Endothelial cell of umbilical vein (primary cell): ENCODE data around the gene RASL10B. TPM values are rescaled to one million over a fixed set of nuclear protein-coding genes. Genes with fewer than 3 reads are reported as not detected.

Experiments
- BruUV-seq: library from RNA; stranded (reverse); fragments of 400-500 nt; replicated peaks from 2 replicates; lab custom pipeline; 2021; lab: Mats Ljungman, UMichigan
- CTCF ChIA-PET: fragments of 300-600, 350-600 bp; sonication (Branson Sonifier 250); formaldehyde crosslinking; loops from one replicate; lab custom pipeline; 2021; ENCODE audit warnings: antibody characterized with exemption, inconsistent platforms; lab: Charles Lee
- POLR2A ChIA-PET: fragments of 300-600, 350-600 bp; sonication (Branson Sonifier 250); formaldehyde crosslinking; loops from one replicate; lab custom pipeline; 2021; ENCODE audit warnings: antibody characterized with exemption, inconsistent platforms; lab: Charles Lee
- DNase-seq: peaks from one replicate; pipeline ENCODE4 v3.0.0-alpha.2; 2011; ENCODE audit warnings: low read depth, low spot score
- FAIRE-seq: peaks from 2 replicates; lab custom pipeline; 2011; peaks lifted over from hg19 to GRCh38; lab: Jason Lieb, UNC
- H2AFZ ChIP-seq: 2 replicates; pipeline ENCODE4 v1.6.0; 2012; ENCODE audit warnings: low read depth, low read length, control low read depth, inconsistent platforms
- H3K27ac ChIP-seq: 2 replicates; pipeline ENCODE4 v1.5.1; 2011; ENCODE audit warnings: low read depth, mild to moderate bottlenecking, control low read depth, low read length, moderate library complexity; ENCODE audit not compliant: insufficient read depth
- H3K27me3 ChIP-seq, 2 experiments: 2 replicates each; pipeline versions ENCODE4 v1.6.0 to v1.6.1; 2011; ENCODE audit warnings: low read length in 2 of 2, mixed read lengths in 1 of 2; ENCODE audit not compliant: control insufficient read depth in 2 of 2, insufficient read depth in 2 of 2
- H3K36me3 ChIP-seq, 2 experiments: 2 replicates in 1 of 2; 3 replicates in 1 of 2; pipeline ENCODE4 v1.5.1; 2011; ENCODE audit warnings: low read length in 2 of 2, mild to moderate bottlenecking in 1 of 2, moderate library complexity in 1 of 2; ENCODE audit not compliant: control insufficient read depth in 2 of 2, insufficient read depth in 2 of 2; ENCODE audit errors: extremely low read depth in 1 of 2
- H3K4me1 ChIP-seq: 3 replicates; pipeline ENCODE4 v1.5.1; 2011; ENCODE audit warnings: mild to moderate bottlenecking, low read length; ENCODE audit not compliant: control insufficient read depth, insufficient read depth; ENCODE audit errors: extremely low read depth
- H3K4me2 ChIP-seq: 2 replicates; pipeline ENCODE4 v1.6.1; 2011; ENCODE audit warnings: low read length, control low read depth, mixed read lengths; ENCODE audit not compliant: insufficient read depth
- H3K4me3 ChIP-seq, 3 experiments: fragments of 200-600 bp in 1 of 3; sonication (generic), shearing (Covaris generic) in 1 of 3; replicated peaks in 1 of 3; 2 replicates each; pipeline ENCODE4 v1.5.1; 2011 to 2016; ENCODE audit warnings: control low read depth in 3 of 3, low read length in 3 of 3, mild to moderate bottlenecking in 2 of 3, inconsistent platforms in 1 of 3, low read depth in 1 of 3, moderate library complexity in 1 of 3; ENCODE audit not compliant: insufficient read depth in 1 of 3
- H3K79me2 ChIP-seq: 2 replicates; pipeline ENCODE4 v1.6.0; 2012; ENCODE audit warnings: low read length, inconsistent platforms; ENCODE audit not compliant: control insufficient read depth, insufficient read depth
- H3K9ac ChIP-seq: replicated peaks from 2 replicates; pipeline ENCODE3; 2011; ENCODE audit warnings: low read length, control low read depth; ENCODE audit not compliant: insufficient read depth; ENCODE audit errors: extremely low read depth
- H3K9me1 ChIP-seq: replicated peaks from 3 replicates; pipeline ENCODE4 v1.6.0; 2011; ENCODE audit warnings: mild to moderate bottlenecking, low read length; ENCODE audit not compliant: control insufficient read depth, insufficient read depth; ENCODE audit errors: extremely low read depth
- H3K9me3 ChIP-seq: replicated peaks from 2 replicates; pipeline ENCODE4 v1.5.1; 2012; ENCODE audit warnings: low read length, inconsistent platforms; ENCODE audit not compliant: control insufficient read depth, insufficient read depth
- H4K20me1 ChIP-seq: replicated peaks from 2 replicates; pipeline ENCODE3; 2011; ENCODE audit warnings: mild to moderate bottlenecking, low read length; ENCODE audit not compliant: control insufficient read depth, insufficient read depth; ENCODE audit errors: extremely low read depth
- EZH2 ChIP-seq: IDR thresholded peaks from 2 replicates; pipeline ENCODE4 v1.6.1; 2012; ENCODE audit warnings: borderline replicate concordance, low read depth, mild to moderate bottlenecking, moderate library complexity, low read length, inconsistent platforms; ENCODE audit not compliant: severe bottlenecking
- FOS ChIP-seq: IDR thresholded peaks from 2 replicates; pipeline ENCODE4 v1.6.1; 2011; ENCODE audit warnings: mild to moderate bottlenecking, low read length, moderate library complexity, borderline replicate concordance; ENCODE audit not compliant: insufficient read depth
- GATA2 ChIP-seq: IDR thresholded peaks from 2 replicates; pipeline ENCODE4 v1.7.0; 2011; ENCODE audit warnings: low read depth, mild to moderate bottlenecking, moderate library complexity, mixed read lengths, low read length; ENCODE audit not compliant: insufficient read length, insufficient read depth
- MYC ChIP-seq: IDR thresholded peaks from one replicate; pipeline ENCODE4 v1.6.1; 2011; ENCODE audit warnings: mild to moderate bottlenecking, low read depth, low read length
- POLR2AphosphoS5 ChIP-seq: IDR thresholded peaks from 2 replicates; pipeline ENCODE4 v1.6.1; 2012; ENCODE audit warnings: low read depth, mild to moderate bottlenecking, control low read depth, low read length, moderate library complexity; ENCODE audit not compliant: insufficient read depth
- dilution Hi-C: fragments of 300-500 bp; cut with MboI; formaldehyde crosslinking; loops from one replicate; pipeline ENCODE4 v1.15.0; 2019; ENCODE audit warnings: low sequenced_read_pairs; ENCODE audit not compliant: extremely low pct_ligation_motif_present
- intact Hi-C: fragments of 100-400 bp; cut with micrococcal nuclease; formaldehyde crosslinking; loops from one replicate; pipeline ENCODE4 v1.10.0; 2022
- polyA plus RNA-seq, 4 experiments: library from polyadenylated mRNA; depleted of rRNA in 3 of 4; stranded (reverse) in 3 of 4; unstranded in 1 of 4; fragments of >200 nt; gene quantifications; 2 replicates each; pipeline versions ENCODE4 v1.2.1 to v1.2.3, GENCODE V29; 2011 to 2012; ENCODE audit warnings: missing spikeins in 1 of 4
- total RNA-seq: library from RNA; stranded (reverse); gene quantifications from 2 replicates; pipeline ENCODE4 v1.2.3, GENCODE V29; 2021
- TF ChIP-seq, protein P1 (sequence below): IDR thresholded peaks from 2 replicates; pipeline ENCODE4 v1.6.1; 2011; ENCODE audit not compliant: insufficient read depth, insufficient read length
- TF ChIP-seq, protein P2 (sequence below), 2 donors: IDR thresholded peaks; 1 replicate in 1 of 2; 2 replicates in 1 of 2; pipeline ENCODE4 v1.5.1; 2011; ENCODE audit warnings: low read length in 2 of 2, mild to moderate bottlenecking in 2 of 2, moderate library complexity in 2 of 2, control low read depth in 1 of 2, inconsistent platforms in 1 of 2, low read depth in 1 of 2; ENCODE audit not compliant: insufficient read depth in 1 of 2; ENCODE audit errors: extremely low read depth in 1 of 2

RASL10B gene
- total and polyA plus RNA-seq, 2 donors (not counting 3 experiments of a cell fraction or from before 2014, with no cell fraction given) = 0.19 to 0.71 TPM

DNA sequence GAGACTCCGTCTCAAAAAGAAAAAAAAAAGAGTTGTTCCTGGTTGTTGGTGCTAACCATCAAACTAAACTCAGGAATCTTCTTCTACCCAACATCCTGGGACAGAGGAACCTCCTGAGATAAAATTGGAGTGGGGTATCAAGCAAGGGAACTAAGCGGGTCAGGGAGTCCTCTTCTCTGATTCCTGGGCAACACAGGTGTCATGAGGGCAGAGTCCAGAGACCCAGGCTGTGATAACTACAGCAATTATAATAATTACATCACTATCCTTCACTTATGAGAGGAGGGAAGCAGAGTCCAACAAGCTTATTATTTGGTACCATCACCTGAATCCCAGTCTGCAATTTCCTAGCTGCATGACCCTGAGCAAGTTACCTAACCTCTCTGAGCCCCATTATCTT lies 37.4 kb downstream of the RASL10B start:
- Histone ChIP-seq H4K20me1 (no peaks in the 10 kb centered on the region), H3K79me2 (no peaks in the 10 kb centered on the region), H3K9me1 (no peaks in the 10 kb centered on the region), H3K4me1 (peaks cover 7% of the 10 kb centered on the region), H3K27ac (no peak overlapping the region), H2AFZ (no peak overlapping the region), H3K27me3 (peaks cover 2 to 6% of the 10 kb centered on the region in 2 experiments), H3K9ac (no peak overlapping the region), H3K4me2 (no peak overlapping the region), H3K4me3 (no peak overlapping the region), H3K36me3 (no peaks in the 10 kb centered on the region), H3K9me3 (no peaks in the 10 kb centered on the region)
- no peak for FAIRE-seq
- dilution Hi-C loops = no loop called here
- POLR2A ChIA-PET = interaction anchor here (1.0 kb wide), 1 partner anchor 40 kb away, joined by 3 read pairs; the partner anchor contains the start of gene TAF15
- TF ChIP-seq, protein P1, sequence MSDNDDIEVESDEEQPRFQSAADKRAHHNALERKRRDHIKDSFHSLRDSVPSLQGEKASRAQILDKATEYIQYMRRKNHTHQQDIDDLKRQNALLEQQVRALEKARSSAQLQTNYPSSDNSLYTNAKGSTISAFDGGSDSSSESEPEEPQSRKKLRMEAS = no peak
- no peak for TF ChIP-seq POLR2AphosphoS5
- no peak for TF ChIP-seq EZH2
- TF ChIP-seq MYC = no peak
- TF ChIP-seq GATA2 = no peak
- intact Hi-C loops = no loop called here
- no peak for DNase-seq
- BruUV-seq = no TSS peak
- CTCF ChIA-PET = interaction anchor here (1.0 to 8.5 kb wide), 4 partner anchors 21 to 40 kb away, joined by 4 to 453 read pairs (median 8); partner anchors contain the start of gene TAF15

DNA sequence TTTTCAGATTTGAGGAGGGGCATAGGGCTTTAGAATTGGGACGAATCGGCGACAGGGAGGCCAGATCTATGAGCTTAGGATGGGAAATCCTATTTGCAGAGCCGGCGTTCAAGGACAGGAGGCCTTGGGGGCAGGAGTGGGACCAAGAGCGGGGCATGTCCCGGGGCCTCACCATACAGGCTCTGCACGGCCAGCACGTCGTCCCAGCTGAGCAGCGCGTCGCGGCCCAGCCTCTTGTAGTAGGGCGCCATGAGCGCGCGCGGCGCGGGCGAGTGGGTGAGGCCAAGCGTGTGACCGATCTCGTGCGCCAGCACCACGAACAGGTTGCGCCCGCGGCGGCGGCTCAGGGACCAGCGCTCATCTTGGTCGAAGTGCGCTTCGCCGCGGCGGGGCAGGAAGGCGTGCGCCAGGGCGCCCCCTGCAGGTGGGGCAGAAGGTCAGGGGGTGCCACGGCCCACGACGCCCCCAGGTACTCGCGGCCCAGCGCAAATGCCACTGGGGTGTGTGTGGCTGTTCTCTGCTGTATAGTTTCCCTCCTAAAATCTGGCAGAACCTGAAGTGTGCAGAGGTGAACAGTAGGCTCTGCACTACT lies 38.6 kb downstream of the RASL10B start:
- H4K20me1 ChIP-seq = no peaks in the 10 kb centered on the region
- H3K79me2 ChIP-seq = no peaks in the 10 kb centered on the region
- no peak overlapping the region for H3K4me2 ChIP-seq
- H3K9me3 ChIP-seq = no peaks in the 10 kb centered on the region
- no peak overlapping the region for H2AFZ ChIP-seq
- no TSS peak for BruUV-seq
- DNase-seq = no peak
- H3K27ac ChIP-seq = no peak overlapping the region
- ChIA-PET POLR2A (no interaction called here), CTCF (interaction anchor here (1.0 to 8.5 kb wide), 5 partner anchors 13 to 38 kb away, joined by 3 to 453 read pairs (median 4); partner anchors contain the start of genes MMP28 and TAF15)
- H3K4me1 ChIP-seq = no peaks in the 10 kb centered on the region
- TF ChIP-seq, protein P2, sequence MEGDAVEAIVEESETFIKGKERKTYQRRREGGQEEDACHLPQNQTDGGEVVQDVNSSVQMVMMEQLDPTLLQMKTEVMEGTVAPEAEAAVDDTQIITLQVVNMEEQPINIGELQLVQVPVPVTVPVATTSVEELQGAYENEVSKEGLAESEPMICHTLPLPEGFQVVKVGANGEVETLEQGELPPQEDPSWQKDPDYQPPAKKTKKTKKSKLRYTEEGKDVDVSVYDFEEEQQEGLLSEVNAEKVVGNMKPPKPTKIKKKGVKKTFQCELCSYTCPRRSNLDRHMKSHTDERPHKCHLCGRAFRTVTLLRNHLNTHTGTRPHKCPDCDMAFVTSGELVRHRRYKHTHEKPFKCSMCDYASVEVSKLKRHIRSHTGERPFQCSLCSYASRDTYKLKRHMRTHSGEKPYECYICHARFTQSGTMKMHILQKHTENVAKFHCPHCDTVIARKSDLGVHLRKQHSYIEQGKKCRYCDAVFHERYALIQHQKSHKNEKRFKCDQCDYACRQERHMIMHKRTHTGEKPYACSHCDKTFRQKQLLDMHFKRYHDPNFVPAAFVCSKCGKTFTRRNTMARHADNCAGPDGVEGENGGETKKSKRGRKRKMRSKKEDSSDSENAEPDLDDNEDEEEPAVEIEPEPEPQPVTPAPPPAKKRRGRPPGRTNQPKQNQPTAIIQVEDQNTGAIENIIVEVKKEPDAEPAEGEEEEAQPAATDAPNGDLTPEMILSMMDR (IDR thresholded peaks at IDR 0.05; ENCODE audit: extremely low read depth in 1 of 2, insufficient read depth in 1 of 2, low read depth in 1 of 2, low read length in 2 of 2) = peak in 1 of 2 donors; percentile 6
- no peak for TF ChIP-seq FOS
- FAIRE-seq = no peak
- no peaks in the 10 kb centered on the region for H3K36me3 ChIP-seq
- no peak overlapping the region for H3K4me3 ChIP-seq
- H3K9me1 ChIP-seq = no peaks in the 10 kb centered on the region
- H3K27me3 ChIP-seq = peaks cover 2 to 6% of the 10 kb centered on the region in 2 experiments
- intact Hi-C loops (no loop called here), dilution Hi-C loops (no loop called here)
- no peak overlapping the region for H3K9ac ChIP-seq
